AG04449 (cell line): ENCODE data around the gene ZC3H7A.

Experiments
- CTCF ChIA-PET: fragments of 350-600 bp; formaldehyde crosslinking; extraction: SDS; loops from one replicate; lab custom pipeline; 2021; ENCODE audit warnings: antibody characterized with exemption; lab: Yijun Ruan, JAX
- POLR2A ChIA-PET: fragments of 400-600, 350-600 bp; formaldehyde crosslinking; extraction: SDS; loops from one replicate; lab custom pipeline; 2020; ENCODE audit warnings: antibody characterized with exemption, inconsistent platforms; lab: Yijun Ruan, JAX
- DNase-seq: peaks from one replicate; pipeline ENCODE4 v3.0.0-alpha.2; 2010; ENCODE audit warnings: low read depth, low spot score
- H3K4me3 ChIP-seq: 2 replicates; pipeline ENCODE4 v1.5.1; 2011; ENCODE audit warnings: low read depth, mild to moderate bottlenecking, control low read depth, low read length
- TF ChIP-seq, protein P1 (sequence below): IDR thresholded peaks from one replicate; pipeline ENCODE4 v1.5.1; 2011; ENCODE audit warnings: mild to moderate bottlenecking, moderate library complexity, low read length, control low read depth, inconsistent platforms; ENCODE audit not compliant: insufficient read depth; ENCODE audit errors: missing control alignments

The ZC3H7A gene

GRCh38 chr16:11742536-11743307 lies 54.3 kb downstream of the ZC3H7A start, which contains the start of gene TXNDC11:
TXNDC11 (minus strand) TSS chr16:11742857; CDS start chr16:11742730, 127 bp downstream.
- CTCF ChIA-PET, result interaction anchor here (1.2 to 4.1 kb wide), 6 partner anchors 17 to 346 kb away, joined by 3 to 24 read pairs (median 4); partner anchors contain the start of gene ZC3H7A
- H3K4me3 ChIP-seq, result peak within 1 kb of the TSS; percentile 85
- POLR2A ChIA-PET, result interaction anchor here (0.8 to 2.0 kb wide), 5 partner anchors 19 to 145 kb away, joined by 3 to 23 read pairs (median 3); partner anchors contain the start of gene ZC3H7A
- TF ChIP-seq, protein P1, sequence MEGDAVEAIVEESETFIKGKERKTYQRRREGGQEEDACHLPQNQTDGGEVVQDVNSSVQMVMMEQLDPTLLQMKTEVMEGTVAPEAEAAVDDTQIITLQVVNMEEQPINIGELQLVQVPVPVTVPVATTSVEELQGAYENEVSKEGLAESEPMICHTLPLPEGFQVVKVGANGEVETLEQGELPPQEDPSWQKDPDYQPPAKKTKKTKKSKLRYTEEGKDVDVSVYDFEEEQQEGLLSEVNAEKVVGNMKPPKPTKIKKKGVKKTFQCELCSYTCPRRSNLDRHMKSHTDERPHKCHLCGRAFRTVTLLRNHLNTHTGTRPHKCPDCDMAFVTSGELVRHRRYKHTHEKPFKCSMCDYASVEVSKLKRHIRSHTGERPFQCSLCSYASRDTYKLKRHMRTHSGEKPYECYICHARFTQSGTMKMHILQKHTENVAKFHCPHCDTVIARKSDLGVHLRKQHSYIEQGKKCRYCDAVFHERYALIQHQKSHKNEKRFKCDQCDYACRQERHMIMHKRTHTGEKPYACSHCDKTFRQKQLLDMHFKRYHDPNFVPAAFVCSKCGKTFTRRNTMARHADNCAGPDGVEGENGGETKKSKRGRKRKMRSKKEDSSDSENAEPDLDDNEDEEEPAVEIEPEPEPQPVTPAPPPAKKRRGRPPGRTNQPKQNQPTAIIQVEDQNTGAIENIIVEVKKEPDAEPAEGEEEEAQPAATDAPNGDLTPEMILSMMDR, result no peak
- peak; percentile 83 for DNase-seq

- TF ChIP-seq, protein P1, result no peak
- ChIA-PET CTCF (interaction anchor here (1.5 to 4.1 kb wide), 4 partner anchors 18 to 345 kb away, joined by 3 to 24 read pairs (median 7); partner anchors contain the start of gene ZC3H7A), POLR2A (interaction anchor here (0.8 to 2.0 kb wide), 5 partner anchors 18 to 145 kb away, joined by 3 to 23 read pairs (median 3); partner anchors contain the start of gene ZC3H7A)
- no peak for DNase-seq
- peak overlapping the region; percentile 85 for H3K4me3 ChIP-seq
Observed at GRCh38 chr16:11742093-11742535, 54.9 kb downstream of the ZC3H7A start.

DNA sequence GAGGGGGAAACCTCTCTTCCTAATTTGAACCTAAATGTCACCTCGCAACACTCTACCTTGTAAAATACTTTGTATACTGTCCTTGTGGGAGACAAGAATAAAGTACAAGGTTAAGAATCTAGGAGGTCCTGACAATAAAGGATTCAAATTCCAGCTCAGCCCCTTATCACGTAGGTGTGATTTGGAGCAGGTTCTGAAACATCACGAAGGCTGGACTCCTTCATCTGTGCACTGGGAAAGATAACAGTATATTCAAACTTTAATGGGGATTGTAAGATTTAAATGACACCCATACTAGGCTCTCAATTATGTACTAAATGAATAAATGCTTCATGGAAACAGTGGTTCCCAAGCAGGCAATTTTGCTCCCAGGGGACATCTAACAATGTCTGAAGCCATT lies 56.5 kb downstream of the ZC3H7A start:
- POLR2A ChIA-PET, result no interaction called here
- TF ChIP-seq, protein P1, result no peak
- CTCF ChIA-PET, result interaction anchor here (1.3 to 4.1 kb wide), 3 partner anchors 17 to 56 kb away, joined by 3 to 24 read pairs (median 4); partner anchors contain the start of gene ZC3H7A
- no peak for DNase-seq
- H3K4me3 ChIP-seq, result peak overlapping the region; percentile 85

DNA sequence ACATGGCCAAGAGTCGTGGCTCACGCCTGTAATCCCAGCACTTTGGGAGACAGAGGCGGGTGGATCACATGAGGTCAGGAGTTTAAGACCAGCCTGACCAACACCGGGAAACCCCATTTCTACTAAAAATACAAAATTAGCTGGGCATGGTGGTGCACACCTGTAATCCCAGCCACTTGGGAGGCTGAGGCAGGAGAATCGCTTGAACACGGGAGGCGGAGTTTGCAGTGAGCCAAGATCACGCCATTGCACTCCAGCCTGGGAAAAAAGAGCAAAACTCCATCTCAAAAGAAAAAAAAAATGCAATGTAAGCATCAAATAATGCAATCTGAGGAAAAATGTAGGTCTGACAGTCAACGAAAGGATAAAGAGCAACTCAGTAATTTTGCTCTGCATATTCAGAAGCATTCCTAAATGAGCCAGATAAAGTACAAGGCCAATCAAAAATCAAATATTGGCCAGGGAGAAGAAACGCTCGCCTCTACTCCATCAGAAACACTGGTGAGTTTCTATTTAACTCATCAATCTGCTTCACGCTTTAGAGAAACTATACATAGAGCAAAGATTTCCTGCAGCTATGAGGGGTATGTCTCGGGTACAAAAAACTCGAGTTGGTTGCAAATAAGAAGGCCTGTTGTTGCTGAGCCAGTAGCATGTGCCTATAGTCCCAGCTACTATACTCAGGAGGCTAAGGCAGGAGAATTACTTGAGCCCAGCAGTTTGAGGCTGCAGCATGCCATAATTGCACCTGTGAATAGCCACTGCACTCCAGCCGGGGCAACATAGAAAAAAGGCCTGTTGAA lies 58.1 kb downstream of the ZC3H7A start:
- H3K4me3 ChIP-seq, result no peak overlapping the region
- CTCF ChIA-PET, result interaction anchor here (1.3 to 4.7 kb wide), 3 partner anchors 14 to 59 kb away, joined by 3 to 23 read pairs (median 3); no protein-coding TSS in a partner anchor
- POLR2A ChIA-PET, result no interaction called here
- TF ChIP-seq, protein P1, result no peak
- DNase-seq, result no peak

DNA sequence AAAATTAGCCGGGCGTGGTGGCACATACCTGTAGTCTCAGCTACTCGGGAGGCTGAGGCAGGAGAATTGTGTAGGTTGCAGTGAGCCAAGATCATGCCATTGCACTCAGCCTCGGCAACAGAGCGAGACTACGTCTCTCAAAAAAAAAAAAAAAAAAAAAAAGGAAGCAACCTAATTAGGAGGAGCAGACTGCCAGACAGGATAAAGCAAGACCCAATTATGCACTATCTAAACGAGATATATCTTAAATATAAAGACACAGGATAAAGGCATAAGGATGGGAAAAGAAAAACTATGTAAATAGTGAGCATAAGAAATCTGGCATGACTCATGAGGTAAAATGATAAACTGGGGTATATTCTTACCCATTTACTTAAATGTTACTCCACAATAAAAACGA lies 59.3 kb downstream of the ZC3H7A start:
- no peak overlapping the region for H3K4me3 ChIP-seq
- no peak for DNase-seq
- POLR2A ChIA-PET, result no interaction called here
- TF ChIP-seq, protein P1, result no peak
- CTCF ChIA-PET, result interaction anchor here (1.3 to 4.7 kb wide), 3 partner anchors 13 to 342 kb away, joined by 3 to 23 read pairs (median 4); no protein-coding TSS in a partner anchor
